H1 (cell line): Measurements from ENCODE around the gene KCNJ5. TPM values are rescaled to one million over a fixed set of nuclear protein-coding genes. Genes with fewer than 3 reads are reported as not detected.

Experiments
- CTCF ChIA-PET: fragments of 300-600 bp; sonication (Branson Sonifier 250); formaldehyde crosslinking; loops from one replicate; lab custom pipeline; 2021; ENCODE audit not compliant: partially characterized antibody; lab: Charles Lee
- POLR2A ChIA-PET: fragments of 300-600 bp; sonication (Branson Sonifier 250); formaldehyde crosslinking; loops from one replicate; lab custom pipeline; 2021; ENCODE audit warnings: inconsistent platforms; ENCODE audit not compliant: partially characterized antibody; lab: Charles Lee
- DNase-seq, 2 experiments: peaks; one replicate each; pipeline versions ENCODE4 v3.0.0 to v3.0.0-alpha.2; 2010 to 2022; ENCODE audit warnings: low spot score in 2 of 2, low read depth in 1 of 2, mixed read lengths in 1 of 2
- FAIRE-seq: peaks from 2 replicates; lab custom pipeline; 2011; peaks lifted over from hg19 to GRCh38; lab: Jason Lieb, UNC
- H2AFZ ChIP-seq: 2 replicates; pipeline ENCODE4 v1.8.1; 2012; ENCODE audit warnings: low read length, inconsistent platforms
- H2AK5ac ChIP-seq: 2 replicates; pipeline ENCODE4 v1.6.1; 2013; ENCODE audit warnings: low read depth, low read length
- H2BK120ac ChIP-seq: replicated peaks from 2 replicates; pipeline ENCODE3; 2013; ENCODE audit warnings: low read depth, low read length, inconsistent platforms
- H2BK12ac ChIP-seq: 2 replicates; pipeline ENCODE4 v1.6.1; 2013; ENCODE audit warnings: low read depth, low read length
- H2BK15ac ChIP-seq: 2 replicates; pipeline ENCODE4 v1.6.1; 2013; ENCODE audit warnings: low read length
- H2BK20ac ChIP-seq: 2 replicates; pipeline ENCODE4 v1.6.1; 2013; ENCODE audit warnings: low read length
- H2BK5ac ChIP-seq: 2 replicates; pipeline ENCODE4 v1.6.1; 2013; ENCODE audit warnings: low read depth, low read length
- H3K14ac ChIP-seq: 2 replicates; pipeline ENCODE4 v1.6.1; 2013; ENCODE audit warnings: inconsistent platforms; ENCODE audit not compliant: insufficient read length
- H3K18ac ChIP-seq: 2 replicates; pipeline ENCODE4 v1.6.1; 2013; ENCODE audit warnings: low read length; ENCODE audit errors: extremely low read depth
- H3K23ac ChIP-seq: 2 replicates; pipeline ENCODE4 v1.6.1; 2013; ENCODE audit warnings: inconsistent platforms; ENCODE audit not compliant: insufficient read length
- H3K23me2 ChIP-seq: 2 replicates; pipeline ENCODE4 v1.6.1; 2013; ENCODE audit warnings: low read depth, low read length
- H3K27ac ChIP-seq: 2 replicates; pipeline ENCODE4 v1.6.1; 2011; ENCODE audit warnings: low read depth, low read length, inconsistent platforms
- H3K27me3 ChIP-seq, 4 experiments: replicated peaks in 1 of 4; 1 replicate in 1 of 4; 2 replicates in 3 of 4; pipeline versions ENCODE4 v1.6.1 to v1.8.1; 2011 to 2013; ENCODE audit warnings: low read length in 3 of 4, mild to moderate bottlenecking in 3 of 4, inconsistent platforms in 2 of 4, mixed read lengths in 2 of 4, moderate library complexity in 1 of 4; ENCODE audit not compliant: control insufficient read depth in 3 of 4, insufficient read depth in 3 of 4; ENCODE audit errors: extremely low read depth in 1 of 4
- H3K36me3 ChIP-seq, 4 experiments: 2 replicates each; pipeline versions ENCODE4 v1.6.1 to v1.8.1; 2011 to 2013; ENCODE audit warnings: mild to moderate bottlenecking in 4 of 4, low read length in 3 of 4, moderate library complexity in 2 of 4, control low read depth in 1 of 4, inconsistent platforms in 1 of 4; ENCODE audit not compliant: insufficient read depth in 4 of 4, control insufficient read depth in 2 of 4
- H3K4ac ChIP-seq: replicated peaks from 2 replicates; pipeline ENCODE3; 2013; ENCODE audit warnings: low read length, low read depth, mixed read lengths, inconsistent platforms; ENCODE audit not compliant: insufficient read length
- H3K4me1 ChIP-seq, 4 experiments: replicated peaks in 1 of 4; 1 replicate in 1 of 4; 2 replicates in 3 of 4; pipeline versions ENCODE4 v1.6.1 to v1.8.1; 2011 to 2013; ENCODE audit warnings: low read length in 3 of 4, inconsistent platforms in 2 of 4, mixed read lengths in 1 of 4; ENCODE audit not compliant: insufficient read depth in 4 of 4, control insufficient read depth in 3 of 4
- H3K4me2 ChIP-seq, 2 experiments: 2 replicates each; pipeline versions ENCODE4 v1.6.1 to v1.8.1; 2011 to 2013; ENCODE audit warnings: low read depth in 2 of 2, low read length in 2 of 2, control low read depth in 1 of 2, inconsistent platforms in 1 of 2, mild to moderate bottlenecking in 1 of 2; ENCODE audit not compliant: insufficient read depth in 1 of 2
- H3K4me3 ChIP-seq, 4 experiments: fragments of 200-600, 300-600 bp in 1 of 4; sonication (generic), shearing (Covaris generic), sonication (Bioruptor Twin) in 1 of 4; 2 replicates each; pipeline versions ENCODE4 v1.5.1 to v1.8.1; 2011 to 2016; ENCODE audit warnings: low read length in 4 of 4, low read depth in 3 of 4, control low read depth in 2 of 4, inconsistent platforms in 2 of 4, mild to moderate bottlenecking in 2 of 4, mixed read lengths in 1 of 4, moderate library complexity in 1 of 4; ENCODE audit not compliant: insufficient read depth in 2 of 4; ENCODE audit errors: extremely low read depth in 1 of 4
- H3K56ac ChIP-seq: replicated peaks from 2 replicates; pipeline ENCODE3; 2013; ENCODE audit warnings: low read depth, mild to moderate bottlenecking, mixed read lengths, low read length, inconsistent platforms; ENCODE audit not compliant: insufficient read length
- H3K79me1 ChIP-seq: 2 replicates; pipeline ENCODE4 v1.6.1; 2013; ENCODE audit warnings: low read depth, low read length, control low read depth
- H3K79me2 ChIP-seq, 2 experiments: 2 replicates each; pipeline versions ENCODE4 v1.6.1 to v1.8.1; 2012 to 2013; ENCODE audit warnings: low read length in 2 of 2, mild to moderate bottlenecking in 2 of 2, inconsistent platforms in 1 of 2; ENCODE audit not compliant: insufficient read depth in 2 of 2, control insufficient read depth in 1 of 2
- H3K9ac ChIP-seq, 4 experiments: replicated peaks in 1 of 4; 1 replicate in 1 of 4; 2 replicates in 3 of 4; pipeline versions ENCODE4 v1.6.1 to v1.8.1; 2011 to 2013; ENCODE audit warnings: low read depth in 3 of 4, low read length in 3 of 4, control low read depth in 2 of 4, mild to moderate bottlenecking in 2 of 4, moderate library complexity in 2 of 4, inconsistent platforms in 1 of 4; ENCODE audit errors: extremely low read depth in 1 of 4
- H3K9me3 ChIP-seq, 2 experiments: 2 replicates each; pipeline versions ENCODE4 v1.6.1 to v1.8.1; 2012 to 2013; ENCODE audit warnings: mild to moderate bottlenecking in 2 of 2, moderate library complexity in 2 of 2, control low read depth in 1 of 2, inconsistent platforms in 1 of 2, low read depth in 1 of 2, low read length in 1 of 2, mixed read lengths in 1 of 2; ENCODE audit not compliant: insufficient read depth in 2 of 2
- H4K20me1 ChIP-seq, 2 experiments: replicated peaks in 1 of 2; 2 replicates each; pipeline versions ENCODE3 to v1.8.1; 2011 to 2013; ENCODE audit warnings: inconsistent platforms in 2 of 2, low read length in 2 of 2, mild to moderate bottlenecking in 1 of 2; ENCODE audit not compliant: insufficient read depth in 2 of 2, control insufficient read depth in 1 of 2
- H4K5ac ChIP-seq: 2 replicates; pipeline ENCODE4 v1.6.1; 2013; ENCODE audit warnings: low read length, low read depth, mixed read lengths, inconsistent platforms; ENCODE audit not compliant: insufficient read length
- H4K8ac ChIP-seq: 2 replicates; pipeline ENCODE4 v1.8.0; 2013; ENCODE audit warnings: mild to moderate bottlenecking, moderate library complexity, low read length, inconsistent platforms; ENCODE audit not compliant: insufficient read depth; ENCODE audit errors: extremely low read depth
- H4K91ac ChIP-seq: replicated peaks from 2 replicates; pipeline ENCODE3; 2013; ENCODE audit warnings: low read length, mixed read lengths, inconsistent platforms; ENCODE audit not compliant: insufficient read length
- ASH2L ChIP-seq: fragments of 200-600, 300-600 bp; sonication (generic); IDR thresholded peaks from one replicate; pipeline ENCODE4 v1.7.1; 2017; ENCODE audit warnings: low read length
- CTBP2 ChIP-seq: IDR thresholded peaks from 2 replicates; pipeline ENCODE4 v1.7.0; 2011; ENCODE audit warnings: borderline replicate concordance, mild to moderate bottlenecking, moderate library complexity, mixed read lengths, low read length; ENCODE audit not compliant: insufficient read depth, insufficient read length
- EGR1 ChIP-seq: IDR thresholded peaks from 2 replicates; pipeline ENCODE4 v1.6.1; 2011; ENCODE audit warnings: low read depth, low read length, borderline replicate concordance
- MAX ChIP-seq: IDR thresholded peaks from 2 replicates; pipeline ENCODE4 v1.6.1; 2012; ENCODE audit warnings: inconsistent platforms
- POLR2AphosphoS5 ChIP-seq: IDR thresholded peaks from 2 replicates; pipeline ENCODE4 v1.6.1; 2011; ENCODE audit warnings: low read depth, low read length
- SP1 ChIP-seq: IDR thresholded peaks from 2 replicates; pipeline ENCODE4 v1.6.1; 2011; ENCODE audit warnings: low read depth, low read length
- SP4 ChIP-seq: IDR thresholded peaks from 2 replicates; pipeline ENCODE4 v1.6.1; 2012; ENCODE audit warnings: low read length, inconsistent platforms
- SUZ12 ChIP-seq: fragments of 200-600 bp; sonication (generic); IDR thresholded peaks from 2 replicates; pipeline ENCODE4 v1.6.1; 2012; ENCODE audit warnings: mild to moderate bottlenecking, inconsistent platforms, low read length, moderate library complexity, mixed read lengths
- WGBS, 2 experiments: shearing (Covaris generic) in 1 of 2; methylation state at CpG; one replicate each; pipeline versions ENCODE4 v1.1.6 to v1.1.7; 2013 to 2015; ENCODE audit warnings: low lambda C conversion rate in 2 of 2, mixed read lengths in 2 of 2, inconsistent platforms in 1 of 2, low coverage in 1 of 2, missing lambda C conversion rate in 1 of 2; ENCODE audit not compliant: insufficient replicate concordance in 2 of 2, insufficient coverage in 1 of 2, insufficient read length in 1 of 2; ENCODE audit errors: extremely low coverage in 1 of 2, missing lambda C conversion rate in 1 of 2; 5-methylcytosine and 5-hydroxymethylcytosine counted together
- polyA plus RNA-seq, 7 experiments: library from polyadenylated mRNA; depleted of rRNA in 3 of 7; stranded (reverse) in 5 of 7; unstranded in 2 of 7; fragments of >200 nt in 5 of 7; fragments of 200-250 nt in 2 of 7; gene quantifications; 1 replicate in 5 of 7; 2 replicates in 1 of 7; 4 replicates in 1 of 7; pipeline versions ENCODE4 v1.2.1 to v1.2.3, GENCODE V29; 2011 to 2013; ENCODE audit warnings: missing spikeins in 2 of 7, mixed read lengths in 2 of 7
- total RNA-seq: library from RNA; stranded (reverse); fragmentation: NEBNext Ultra II Directional; extraction: Animal tissue kit (Norgen Biotek cat#: 25700); gene quantifications from 2 replicates; pipeline ENCODE4 v1.2.1, GENCODE V29; 2021

The KCNJ5 gene
- total and polyA plus RNA-seq, 2 of the 8 experiments (the other 6 are each of a cell fraction or from before 2014, with no cell fraction given), result 0.05 TPM; not detected in 1

GRCh38 chr11:128929468-128929867 is 38.3 kb downstream of the KCNJ5 start:
- no peak overlapping the region for H2AFZ ChIP-seq
- DNase-seq, result no peak
- no peaks in the 10 kb centered on the region for H4K20me1 ChIP-seq
- H3K79me2 ChIP-seq, result no peaks in the 10 kb centered on the region
- no peaks in the 10 kb centered on the region for H3K23me2 ChIP-seq
- H4K8ac ChIP-seq, result no peak overlapping the region
- no peak overlapping the region for H4K5ac ChIP-seq
- CTCF ChIA-PET, result interaction anchor here (0.6 to 7.8 kb wide), 13 partner anchors 8 to 244 kb away, joined by 3 to 77 read pairs (median 7); partner anchors contain the start of genes KCNJ5 and TP53AIP1
- no peak overlapping the region for H3K9ac ChIP-seq
- peaks cover 5 to 39% (median 17%) of the 10 kb centered on the region in 4 experiments for H3K4me1 ChIP-seq
- H3K79me1 ChIP-seq, result no peaks in the 10 kb centered on the region
- H3K4me3 ChIP-seq, result peak overlapping the region in 1 of 4 experiments; percentile 15; a peak in 1 of 8 replicates
- H2BK15ac ChIP-seq, result no peak overlapping the region
- no peak overlapping the region; the same call in 1 of the 2 replicates for H3K18ac ChIP-seq
- POLR2A ChIA-PET, result no interaction called here
- peak overlapping the region; percentile 6 for H4K91ac ChIP-seq
- H3K4ac ChIP-seq, result peak overlapping the region; percentile 34
- no peak overlapping the region for H2AK5ac ChIP-seq
- H3K23ac ChIP-seq, result no peak overlapping the region
- 24% methylated on average over 5 of the region's 5 CpGs; no CpG with 5 or more reads in 1 of the 2 experiments for WGBS, 2 experiments
- no peaks in the 10 kb centered on the region for H3K36me3 ChIP-seq
- no peak overlapping the region for H3K56ac ChIP-seq
- H2BK120ac ChIP-seq, result peak overlapping the region; percentile 28
- H2BK20ac ChIP-seq, result no peak overlapping the region
- H2BK12ac ChIP-seq, result 0 out of 2 replicates have a peak overlapping the region, but pooled peaks have one; percentile 39
- no peak overlapping the region for H3K14ac ChIP-seq
- no peak overlapping the region for H2BK5ac ChIP-seq
- H3K27me3 ChIP-seq, result peaks cover 2 to 54% (median 47%) of the 10 kb centered on the region in 4 experiments
- TF ChIP-seq SP1, result 0 out of 2 replicates have a peak, but pooled peaks have one; percentile 36
- TF ChIP-seq SUZ12, result peak; percentile 34; the same call in 1 of the 2 replicates
- peak; percentile 62 for TF ChIP-seq ASH2L
- no peak; the same call in 1 of the 2 replicates for TF ChIP-seq EGR1
- peak; percentile 38; the same call in 1 of the 2 replicates for TF ChIP-seq MAX
- no peak for TF ChIP-seq SP4
- TF ChIP-seq POLR2AphosphoS5, result no peak; the same call in 1 of the 2 replicates
- TF ChIP-seq CTBP2, result peak; percentile 51
- TF ChIP-seq, all 59 proteins: peak for 5
- Histone ChIP-seq H3K4me2 (peak overlapping the region in 1 of 2 experiments; percentile 50; a peak in 3 of 4 replicates), H3K27ac (no peak overlapping the region), H3K9me3 (peaks cover 0 to 2% of the 10 kb centered on the region in 2 experiments; a peak in 1 of 4 replicates)
- no peak for FAIRE-seq
